Measurements from ENCODE around the gene MRPL14.

The MRPL14 gene

GRCh38 chr6:44078219-44078826 is 48.9 kb downstream of the MRPL14 start:
- DNase-seq (ENCODE audit: low spot score) = no peak
- Histone ChIP-seq H3K27ac (no peak overlapping the region), H3K4me3 (no peak overlapping the region)
- TF ChIP-seq CTCF (IDR thresholded peaks at IDR 0.05) = no peak

GRCh38 chr6:44077214-44077946 is 49.9 kb downstream of the MRPL14 start:
- Histone ChIP-seq H3K4me3 (no peak overlapping the region), H3K27ac (no peak overlapping the region)
- TF ChIP-seq CTCF (IDR thresholded peaks at IDR 0.05) = no peak
- DNase-seq (ENCODE audit: low spot score) = no peak

GRCh38 chr6:44076356-44077213 is 50.7 kb downstream of the MRPL14 start:
- no peak for DNase-seq (ENCODE audit: low spot score)
- Histone ChIP-seq H3K27ac (no peak overlapping the region), H3K4me3 (peak overlapping the region; percentile 55)
- TF ChIP-seq CTCF (IDR thresholded peaks at IDR 0.05) = no peak

GRCh38 chr6:44075647-44076355 is 51.5 kb downstream of the MRPL14 start:
- Histone ChIP-seq H3K27ac (no peak overlapping the region), H3K4me3 (no peak overlapping the region)
- no peak for DNase-seq (ENCODE audit: low spot score)
- TF ChIP-seq CTCF (IDR thresholded peaks at IDR 0.05) = no peak

- Histone ChIP-seq H3K4me3 (no peak overlapping the region), H3K27ac (no peak overlapping the region)
- TF ChIP-seq CTCF (IDR thresholded peaks at IDR 0.05) = no peak
- DNase-seq (ENCODE audit: low spot score) = no peak
These were observed 52.2 kb downstream of the MRPL14 start for GRCh38 chr6:44074813-44075646.

- H3K27ac ChIP-seq = peak overlapping the region in 1 of 2 donors; percentile 18
- no peak for DNase-seq (ENCODE audit: low spot score)
- peak; percentile 89 for TF ChIP-seq CTCF (IDR thresholded peaks at IDR 0.05)
- peak overlapping the region; percentile 35 for H3K4me3 ChIP-seq
These were observed 52.8 kb downstream of the MRPL14 start for GRCh38 chr6:44074439-44074812.
